Activated CD4-positive, CD25-positive, alpha-beta regulatory T cell treated with anti-CD3 and anti-CD28 coated beads, Interleukin-2, amount 50 U/mL, for 16 hours (primary cell): Measurements from ENCODE around the gene GP1BA.

Source experiments
- DNase-seq: peaks from one replicate; pipeline ENCODE4 v3.0.0-alpha.2; 2020; ENCODE audit warnings: low read depth, low spot score

Gene GP1BA

GRCh38 chr17:4973256-4974114 is 41.4 kb downstream of the GP1BA start:
- no peak for DNase-seq

GRCh38 chr17:4974115-4974670 is 42.1 kb downstream of the GP1BA start:
- no peak for DNase-seq

- DNase-seq, result no peak
Observed at GRCh38 chr17:4978726-4979125, 46.6 kb downstream of the GP1BA start.

- DNase-seq, result no peak
Observed at GRCh38 chr17:4980644-4981216, 48.7 kb downstream of the GP1BA start.

GRCh38 chr17:4982305-4982704 is 50.2 kb downstream of the GP1BA start:
- DNase-seq, result no peak
